Nephron progenitor cell (in vitro differentiated cells): ENCODE data around the gene DCUN1D2.

Experiments
- DNase-seq: peaks from one replicate; pipeline ENCODE4 v3.0.0; 2021
- H3K27ac Mint-ChIP-seq: 2 replicates; pipeline ENCODE4 v1.8.0; 2021; ENCODE audit warnings: mild to moderate bottlenecking, moderate library complexity, mixed read lengths
- H3K27me3 Mint-ChIP-seq: 2 replicates; pipeline ENCODE4 v1.8.0; 2021; ENCODE audit warnings: mild to moderate bottlenecking, low read depth, mixed read lengths; ENCODE audit not compliant: poor library complexity
- H3K36me3 Mint-ChIP-seq: 2 replicates; pipeline ENCODE4 v1.8.0; 2021; ENCODE audit warnings: low read depth, mixed read lengths
- H3K4me1 Mint-ChIP-seq: 2 replicates; pipeline ENCODE4 v1.8.0; 2021; ENCODE audit warnings: mixed read lengths
- H3K4me3 Mint-ChIP-seq: 2 replicates; pipeline ENCODE4 v1.8.0; 2021; ENCODE audit warnings: mild to moderate bottlenecking, moderate library complexity, mixed read lengths
- H3K9me3 Mint-ChIP-seq: 2 replicates; pipeline ENCODE4 v1.8.0; 2021; ENCODE audit warnings: mild to moderate bottlenecking, moderate library complexity, mixed read lengths
- CTCF ChIP-seq: fragments of 200-600 bp; sonication (generic); IDR thresholded peaks from 2 replicates; pipeline ENCODE4 v1.5.0; 2021; ENCODE audit warnings: antibody characterized with exemption

Gene DCUN1D2

GRCh38 chr13:113499936-113500335 is 9.4 kb upstream of the DCUN1D2 start:
- Mint-ChIP-seq H3K9me3 (no peaks in the 10 kb centered on the region), H3K4me3 (no peak overlapping the region), H3K36me3 (peaks cover 60% of the 10 kb centered on the region), H3K4me1 (peaks cover 24% of the 10 kb centered on the region), H3K27me3 (no peaks in the 10 kb centered on the region), H3K27ac (no peak overlapping the region)
- TF ChIP-seq CTCF, result no peak
- no peak for DNase-seq

GRCh38 chr13:113498905-113499304 is 8.4 kb upstream of the DCUN1D2 start:
- Mint-ChIP-seq H3K27ac (peak overlapping the region; percentile 36), H3K36me3 (peaks cover 52% of the 10 kb centered on the region), H3K4me1 (peaks cover 32% of the 10 kb centered on the region), H3K4me3 (no peak overlapping the region), H3K27me3 (no peaks in the 10 kb centered on the region), H3K9me3 (no peaks in the 10 kb centered on the region)
- no peak for TF ChIP-seq CTCF
- DNase-seq, result no peak

- DNase-seq, result no peak
Observed at GRCh38 chr13:113497217-113497616, 6.7 kb upstream of the DCUN1D2 start.

GRCh38 chr13:113495494-113496210 is 5.1 kb upstream of the DCUN1D2 start:
- peaks cover 51% of the 10 kb centered on the region for H3K4me1 Mint-ChIP-seq

More at GRCh38 chr13:113497217-113497616, 6.7 kb upstream of the DCUN1D2 start:
- H3K4me3 Mint-ChIP-seq, result no peak overlapping the region
- no peak overlapping the region for H3K27ac Mint-ChIP-seq
- H3K27me3 Mint-ChIP-seq, result no peaks in the 10 kb centered on the region
- no peak for TF ChIP-seq CTCF
- peaks cover 45% of the 10 kb centered on the region for H3K4me1 Mint-ChIP-seq
- no peaks in the 10 kb centered on the region for H3K9me3 Mint-ChIP-seq
- peaks cover 43% of the 10 kb centered on the region for H3K36me3 Mint-ChIP-seq

GRCh38 chr13:113493315-113493951 is 2.9 kb upstream of the DCUN1D2 start:
- Mint-ChIP-seq H3K9me3 (no peaks in the 10 kb centered on the region), H3K27me3 (peaks cover 3% of the 10 kb centered on the region), H3K4me3 (peak overlapping the region; percentile 61), H3K4me1 (peaks cover 67% of the 10 kb centered on the region), H3K36me3 (peaks cover 18% of the 10 kb centered on the region), H3K27ac (peak overlapping the region; percentile 40)
- TF ChIP-seq CTCF, result no peak
- no peak for DNase-seq

More at GRCh38 chr13:113495494-113496210, 5.1 kb upstream of the DCUN1D2 start:
- Mint-ChIP-seq H3K27me3 (no peaks in the 10 kb centered on the region), H3K27ac (peak overlapping the region; percentile 17), H3K36me3 (peaks cover 36% of the 10 kb centered on the region), H3K9me3 (no peaks in the 10 kb centered on the region), H3K4me3 (peak overlapping the region; percentile 66)
- DNase-seq, result peak; percentile 43
- no peak for TF ChIP-seq CTCF
